GM23248 (cell line): ENCODE data around the gene CDK14. TPM values are rescaled to one million over a fixed set of nuclear protein-coding genes. Genes with fewer than 3 reads are reported as not detected.

Experiments
- DNase-seq: peaks from one replicate; pipeline ENCODE4 v3.0.0-alpha.2; 2015
- H2AFZ ChIP-seq: fragments of 200-600 bp; sonication (generic); 2 replicates; pipeline ENCODE4 v1.6.1; 2016; ENCODE audit warnings: antibody characterized with exemption
- H3F3A ChIP-seq: fragments of 200-600 bp; sonication (generic); 2 replicates; pipeline ENCODE4 v1.6.1; 2016; ENCODE audit warnings: mild to moderate bottlenecking, antibody characterized with exemption, mixed run types; ENCODE audit not compliant: insufficient read depth
- H3K27ac ChIP-seq: fragments of 200-600 bp; sonication (generic); 2 replicates; pipeline ENCODE4 v1.5.1; 2016; ENCODE audit warnings: mild to moderate bottlenecking
- H3K27me3 ChIP-seq: fragments of 200-600 bp; sonication (generic); replicated peaks from 2 replicates; pipeline ENCODE4 v1.6.1; 2016; ENCODE audit warnings: mild to moderate bottlenecking; ENCODE audit not compliant: insufficient read depth
- H3K36me3 ChIP-seq: fragments of 200-600 bp; sonication (generic); 2 replicates; pipeline ENCODE4 v1.6.1; 2016; ENCODE audit warnings: low read depth, mild to moderate bottlenecking
- H3K4me1 ChIP-seq: fragments of 200-600 bp; sonication (generic); 2 replicates; pipeline ENCODE4 v1.6.1; 2016; ENCODE audit warnings: mild to moderate bottlenecking; ENCODE audit not compliant: insufficient read depth
- H3K4me2 ChIP-seq: fragments of 200-600 bp; sonication (generic); one replicate; pipeline ENCODE4 v1.6.1; 2016; ENCODE audit warnings: mild to moderate bottlenecking; ENCODE audit not compliant: unreplicated experiment
- H3K4me3 ChIP-seq: fragments of 200-600 bp; sonication (generic); 2 replicates; pipeline ENCODE4 v1.5.1; 2016; ENCODE audit warnings: mild to moderate bottlenecking
- H3K79me2 ChIP-seq: fragments of 200-600 bp; sonication (generic); 2 replicates; pipeline ENCODE4 v1.6.1; 2016; ENCODE audit warnings: mild to moderate bottlenecking; ENCODE audit not compliant: insufficient read depth
- H3K9ac ChIP-seq: fragments of 200-600 bp; sonication (generic); 2 replicates; pipeline ENCODE4 v1.6.1; 2016; ENCODE audit warnings: mild to moderate bottlenecking
- H3K9me2 ChIP-seq: fragments of 200-600 bp; sonication (generic); 2 replicates; pipeline ENCODE4 v1.6.1; 2016; ENCODE audit warnings: mixed run types, mild to moderate bottlenecking, moderate library complexity; ENCODE audit not compliant: insufficient read depth
- H3K9me3 ChIP-seq: fragments of 200-600 bp; sonication (generic); one replicate; pipeline ENCODE4 v1.6.1; 2017; ENCODE audit warnings: low read depth
- H4K20me1 ChIP-seq: fragments of 200-600 bp; sonication (generic); 2 replicates; pipeline ENCODE4 v1.6.0; 2016; ENCODE audit not compliant: insufficient read depth
- EZH2 ChIP-seq: fragments of 200-600 bp; sonication (generic); IDR thresholded peaks from 2 replicates; pipeline ENCODE4 v1.6.1; 2018; ENCODE audit warnings: antibody characterized with exemption, mild to moderate bottlenecking; ENCODE audit not compliant: insufficient read depth, poor library complexity, severe bottlenecking
- EZH2phosphoT487 ChIP-seq: fragments of 200-600 bp; sonication (generic); IDR thresholded peaks from 2 replicates; pipeline ENCODE4 v1.6.1; 2018; ENCODE audit warnings: antibody characterized with exemption, moderate library complexity, mild to moderate bottlenecking, low read depth; ENCODE audit not compliant: insufficient read depth
- WGBS, 2 experiments: methylation state at CpG; one replicate each; pipeline ENCODE4 v1.1.6; 2015 to 2017; ENCODE audit warnings: low lambda C conversion rate in 2 of 2, low coverage in 1 of 2; ENCODE audit errors: missing lambda C conversion rate in 2 of 2; 5-methylcytosine and 5-hydroxymethylcytosine counted together
- in situ Hi-C: fragments of 300-500 bp; cut with MboI; formaldehyde crosslinking; loops from 2 replicates; pipeline ENCODE4 v1.15.0; 2020
- polyA plus RNA-seq: library from polyadenylated mRNA; unstranded; fragments of >200 nt; fragmentation: Nextera tagmentation; extraction: Ambion mirVana; gene quantifications from 2 replicates; pipeline ENCODE4 v1.2.1, GENCODE V29; 2016
- total RNA-seq: library from RNA; depleted of rRNA; stranded (reverse); fragments of >200 nt; shearing (Covaris generic); gene quantifications from 2 replicates; pipeline ENCODE4 v1.2.3, GENCODE V29; 2014

CDK14 gene
- total and polyA plus RNA-seq, 2 experiments from 2014 or later: 19.9 to 21.2 TPM

- peaks cover 84% of the 10 kb centered on the region for H3K79me2 ChIP-seq
- no peak for TF ChIP-seq EZH2phosphoT487
- TF ChIP-seq EZH2: no peak
- no peak overlapping the region for H2AFZ ChIP-seq
- H3K4me3 ChIP-seq: no peak overlapping the region
- H3K9me2 ChIP-seq: no peaks in the 10 kb centered on the region; the same call in 1 of the 2 replicates
- no peaks in the 10 kb centered on the region for H3K36me3 ChIP-seq
- H3F3A ChIP-seq: peaks cover 28% of the 10 kb centered on the region
- H3K9ac ChIP-seq: no peak overlapping the region
- no peak overlapping the region for H3K27ac ChIP-seq
- no peaks in the 10 kb centered on the region for H3K9me3 ChIP-seq
- no peak overlapping the region for H3K4me2 ChIP-seq
- WGBS, 2 experiments: 95 to 96% methylated on average over 2 of the region's 2 CpGs
- DNase-seq: no peak
- in situ Hi-C loops: no loop called here
- peaks cover 45% of the 10 kb centered on the region for H3K4me1 ChIP-seq
- no peaks in the 10 kb centered on the region for H3K27me3 ChIP-seq
- H4K20me1 ChIP-seq: no peaks in the 10 kb centered on the region
Measured at GRCh38 chr7:90660100-90660499, 64.0 kb downstream of the CDK14 start.

GRCh38 chr7:90660819-90661218, 64.7 kb downstream of the CDK14 start:
- Histone ChIP-seq H4K20me1 (no peaks in the 10 kb centered on the region), H3K27me3 (no peaks in the 10 kb centered on the region), H3K4me3 (no peak overlapping the region), H3K27ac (no peak overlapping the region), H3F3A (peaks cover 20% of the 10 kb centered on the region), H3K9me3 (no peaks in the 10 kb centered on the region), H2AFZ (no peak overlapping the region), H3K9ac (no peak overlapping the region), H3K4me1 (peaks cover 37% of the 10 kb centered on the region), H3K79me2 (peaks cover 90% of the 10 kb centered on the region), H3K4me2 (no peak overlapping the region), H3K36me3 (no peaks in the 10 kb centered on the region), H3K9me2 (no peaks in the 10 kb centered on the region; the same call in 1 of the 2 replicates)
- no peak for DNase-seq
- WGBS, 2 experiments: 68 to 75% methylated on average over 1 of the region's 1 CpG
- in situ Hi-C loops: no loop called here
- TF ChIP-seq EZH2 (no peak), EZH2phosphoT487 (no peak)

GRCh38 chr7:90661290-90662151, 65.4 kb downstream of the CDK14 start:
- DNase-seq: peak; percentile 41
- H3K9me3 ChIP-seq: no peaks in the 10 kb centered on the region
- in situ Hi-C loops: no loop called here
- no peaks in the 10 kb centered on the region for H3K27me3 ChIP-seq
- no peaks in the 10 kb centered on the region for H3K36me3 ChIP-seq
- H3F3A ChIP-seq: peaks cover 13% of the 10 kb centered on the region
- H3K79me2 ChIP-seq: peaks cover 96% of the 10 kb centered on the region
- H3K27ac ChIP-seq: no peak overlapping the region
- no peak overlapping the region for H3K9ac ChIP-seq
- no peaks in the 10 kb centered on the region for H4K20me1 ChIP-seq
- TF ChIP-seq EZH2phosphoT487: no peak
- no peak for TF ChIP-seq EZH2
- no peaks in the 10 kb centered on the region; the same call in 1 of the 2 replicates for H3K9me2 ChIP-seq
- no peak overlapping the region for H3K4me2 ChIP-seq
- peaks cover 30% of the 10 kb centered on the region for H3K4me1 ChIP-seq
- H2AFZ ChIP-seq: no peak overlapping the region
- no peak overlapping the region for H3K4me3 ChIP-seq
- 76 to 77% methylated on average over 6 of the region's 6 CpGs for WGBS, 2 experiments

GRCh38 chr7:90663176-90663575, 67.1 kb downstream of the CDK14 start:
- no peak overlapping the region for H3K4me3 ChIP-seq
- H3K4me2 ChIP-seq: no peak overlapping the region
- no peaks in the 10 kb centered on the region for H4K20me1 ChIP-seq
- H3K4me1 ChIP-seq: peaks cover 19% of the 10 kb centered on the region
- no peak overlapping the region for H3K9ac ChIP-seq
- no peaks in the 10 kb centered on the region for H3K36me3 ChIP-seq
- no peaks in the 10 kb centered on the region; the same call in 1 of the 2 replicates for H3F3A ChIP-seq
- in situ Hi-C loops: no loop called here
- H3K79me2 ChIP-seq: peaks cover 96% of the 10 kb centered on the region
- TF ChIP-seq EZH2 (no peak), EZH2phosphoT487 (no peak)
- no peaks in the 10 kb centered on the region for H3K27me3 ChIP-seq
- 78 to 82% methylated on average over 3 of the region's 3 CpGs for WGBS, 2 experiments
- no peak for DNase-seq
- H2AFZ ChIP-seq: no peak overlapping the region
- H3K27ac ChIP-seq: no peak overlapping the region
- H3K9me3 ChIP-seq: no peaks in the 10 kb centered on the region
- peaks cover 3% of the 10 kb centered on the region; the same call in 1 of the 2 replicates for H3K9me2 ChIP-seq
